HG02981 (cell line): ENCODE results near the gene ARHGEF39.
"Not testable (repeated sequence)": the region's sequence is repeated elsewhere in the genome, so short reads cannot be mapped to it uniquely, and the experiment has no call there.

Experiments used
- ATAC-seq: cut with Tn5 transposase; IDR thresholded peaks from one replicate; pipeline ENCODE4 v1.9.1; 2021; ENCODE audit warnings: mild to moderate bottlenecking, moderate library complexity; ENCODE audit not compliant: unreplicated experiment

ARHGEF39 gene

DNA sequence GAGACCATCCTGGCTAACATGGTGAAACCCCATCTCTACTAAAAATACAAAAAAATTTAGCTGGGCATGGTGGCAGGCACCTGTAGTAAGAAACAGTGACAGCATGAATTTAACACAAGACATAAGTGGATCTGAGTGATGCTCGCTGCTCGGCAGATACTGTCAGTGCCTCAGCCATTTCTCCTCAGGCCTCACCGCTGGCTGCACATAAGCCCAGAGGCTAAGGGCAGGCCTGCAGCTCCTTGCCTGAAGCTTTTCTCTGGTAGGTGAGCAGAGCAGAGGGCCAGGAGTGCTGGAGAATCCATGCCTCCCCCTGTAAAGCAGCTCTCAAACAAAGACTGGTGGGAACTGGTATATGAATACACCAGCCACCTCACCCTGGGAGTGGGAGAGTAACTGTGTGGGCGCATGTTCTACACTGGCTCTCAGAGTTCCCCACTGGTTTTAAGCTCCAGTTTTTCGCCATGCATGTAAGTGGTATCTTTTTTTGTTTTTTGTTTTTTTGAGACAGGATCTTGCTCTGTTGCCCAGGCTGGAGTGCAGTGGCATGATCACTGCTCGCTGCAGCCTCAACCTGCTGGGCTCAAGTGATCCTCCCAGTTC, 36.5 kb downstream of the ARHGEF39 start:
- no peak for ATAC-seq

DNA sequence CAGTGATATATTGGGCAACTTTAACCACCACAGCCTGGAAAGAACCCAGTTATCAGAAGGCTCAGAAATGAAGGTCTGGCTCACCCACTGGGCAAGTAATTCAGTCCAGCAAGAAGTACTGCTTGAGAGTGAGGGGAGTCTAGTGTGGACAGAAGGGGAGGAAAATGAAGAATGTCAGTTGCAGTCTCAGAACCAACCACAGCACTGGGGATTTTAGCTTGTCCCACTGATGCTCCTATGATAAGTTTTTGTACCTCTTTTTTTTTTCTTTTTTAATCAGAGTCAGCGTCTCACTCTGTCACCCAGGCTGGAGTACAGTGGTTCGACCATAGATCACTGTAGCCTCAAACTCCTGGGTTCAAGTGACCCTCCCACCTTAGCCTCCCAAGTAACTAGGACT, 37.4 kb downstream of the ARHGEF39 start:
- ATAC-seq, result no peak

- peak; percentile 51 for ATAC-seq
Observed at GRCh38 chr9:35619800-35620158, 45.2 kb downstream of the ARHGEF39 start.

DNA sequence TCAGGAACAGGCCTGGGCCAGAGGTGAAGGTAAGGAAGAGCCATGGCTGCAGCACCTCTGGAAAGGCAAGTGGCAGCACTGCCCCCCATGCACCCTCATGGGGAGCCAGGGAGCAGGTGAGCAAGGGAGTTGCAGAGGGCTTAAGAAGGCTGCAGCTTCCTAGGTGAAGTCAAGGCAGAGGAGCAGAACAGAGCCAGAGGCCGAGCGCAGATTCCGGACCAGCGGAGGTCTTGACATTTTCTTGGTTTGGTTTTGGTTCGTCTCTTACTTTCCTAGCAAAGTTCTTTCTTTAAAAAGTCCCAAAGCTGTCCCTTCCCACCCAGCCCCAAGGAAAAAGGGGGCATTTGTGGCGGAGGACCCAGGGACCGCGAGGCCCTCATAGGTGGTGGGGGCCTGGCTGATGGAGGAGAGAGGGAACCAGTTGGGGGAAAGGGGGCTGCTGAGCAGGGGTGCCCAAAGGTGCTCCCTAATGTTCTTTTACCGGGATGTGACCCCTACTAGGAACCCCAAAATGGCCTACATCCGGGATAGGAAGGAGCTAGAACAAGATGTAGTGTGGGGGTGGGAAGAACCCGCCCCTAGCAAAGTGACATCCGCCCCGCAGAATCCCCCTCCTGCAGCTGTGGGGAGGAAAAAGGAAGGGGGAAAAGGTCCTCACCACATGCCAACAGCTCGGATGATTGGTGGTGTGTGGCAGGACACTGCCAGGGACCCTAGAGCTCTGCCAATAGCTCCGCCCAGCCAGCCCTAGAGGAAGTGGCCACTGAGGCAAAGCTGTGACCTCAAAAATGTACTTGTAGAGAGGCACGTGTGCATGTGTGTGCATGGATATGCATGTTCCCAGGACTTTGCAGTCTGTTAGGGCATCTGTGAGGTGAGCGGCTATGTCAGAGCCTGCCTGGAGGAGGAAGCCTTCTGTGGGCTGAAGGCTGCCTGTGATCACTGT, 45.9 kb downstream of the ARHGEF39 start:
- peak; percentile 49 for ATAC-seq

GRCh38 chr9:35618325-35618727, 46.7 kb downstream of the ARHGEF39 start, which contains the start of gene CD72:
TSS of gene CD72 (minus strand) at chr9:35618413. CDS start at chr9:35618303, 110 bp downstream.
- ATAC-seq, result no peak

DNA sequence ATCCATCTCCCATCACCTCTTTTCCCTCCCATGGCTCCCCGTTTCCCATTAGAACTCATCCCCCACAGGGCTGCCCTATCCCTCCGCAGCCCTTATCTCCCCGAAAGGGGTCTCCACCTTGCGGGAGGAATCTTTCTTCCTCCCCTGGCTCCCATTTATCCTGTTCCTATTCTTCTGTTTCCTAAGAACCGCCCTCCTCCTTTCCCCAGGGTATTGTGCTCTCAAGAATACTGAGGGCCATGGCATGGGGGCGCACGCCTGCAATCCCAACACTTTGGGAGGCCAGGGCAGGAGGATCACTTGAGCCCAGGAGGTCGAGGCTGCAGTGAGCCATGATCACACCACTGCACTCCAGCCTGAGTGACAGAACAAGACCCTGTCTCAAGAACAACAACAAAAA, 47.4 kb downstream of the ARHGEF39 start:
- no peak for ATAC-seq

DNA sequence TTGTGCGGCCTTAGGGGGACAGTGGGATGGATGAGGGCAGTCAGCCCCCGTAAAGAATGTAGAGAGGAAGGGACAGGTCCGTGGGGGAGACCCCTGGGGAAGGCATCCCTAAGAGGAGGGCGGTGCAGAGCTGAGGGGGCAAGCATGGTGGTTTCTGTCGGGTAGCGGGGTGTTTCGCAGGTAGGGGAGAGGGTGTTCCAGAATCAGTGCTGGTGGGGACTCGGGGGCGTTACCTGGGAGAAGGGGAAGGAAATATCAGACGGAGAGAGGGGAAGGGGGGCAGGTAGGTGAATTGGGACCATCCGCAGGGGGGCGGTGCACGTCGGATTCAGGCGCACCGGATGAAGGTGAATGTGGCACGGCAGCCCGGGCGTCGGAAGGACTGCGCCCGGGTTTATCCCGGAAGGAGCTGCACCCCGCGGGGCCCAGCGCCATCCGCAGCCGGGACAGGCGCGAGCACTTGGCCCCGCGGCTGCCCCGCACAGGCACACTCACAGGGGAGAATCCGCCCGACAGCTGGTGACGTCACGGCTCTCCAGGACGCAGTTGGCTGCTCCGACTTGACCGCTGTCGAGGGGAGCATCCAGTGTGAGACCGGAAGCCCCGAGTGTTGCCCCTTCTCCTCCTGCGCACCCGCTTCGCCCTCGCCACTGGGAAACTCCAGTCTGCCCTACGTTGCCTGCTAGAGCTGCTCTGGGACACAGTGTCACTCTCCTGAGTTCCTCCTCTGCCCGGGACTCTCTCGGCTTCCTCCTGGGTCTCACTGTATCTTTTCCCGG, 48.1 kb downstream of the ARHGEF39 start:
- ATAC-seq, result no peak

DNA sequence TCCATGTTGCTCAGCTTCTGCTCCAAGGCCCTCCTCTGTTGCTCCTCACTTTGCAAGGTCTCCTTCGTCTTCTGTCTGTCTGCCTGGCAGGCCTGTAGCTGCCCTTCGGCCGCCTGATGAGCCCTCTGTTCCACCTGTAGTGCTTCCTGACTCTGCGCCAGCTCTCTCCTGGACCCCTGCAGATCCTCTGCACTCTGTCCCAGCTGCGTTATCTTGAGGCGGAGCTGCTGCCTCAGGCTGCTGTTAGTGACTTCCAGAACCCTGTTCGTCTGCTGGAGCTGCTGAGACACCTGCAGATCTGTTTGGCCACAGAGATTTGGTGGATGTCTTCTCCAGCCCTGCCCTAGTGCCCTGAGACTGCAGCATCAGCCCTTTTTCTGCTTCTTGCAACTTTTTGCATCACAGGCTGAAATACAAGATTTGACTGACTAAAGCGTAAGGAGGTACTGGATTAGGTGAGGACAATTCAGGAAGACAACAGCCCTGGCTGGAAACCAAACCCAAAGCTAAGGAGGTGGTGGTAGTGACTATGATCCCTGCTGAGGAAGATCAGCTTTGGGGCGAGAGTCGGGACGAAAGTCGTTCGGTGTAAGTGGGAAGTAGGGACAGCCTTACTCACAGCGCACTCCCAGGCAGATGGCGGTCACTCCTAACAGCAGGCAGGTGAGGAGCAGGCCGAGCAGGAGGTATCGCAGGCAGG, 48.9 kb downstream of the ARHGEF39 start:
- ATAC-seq, result no peak

DNA sequence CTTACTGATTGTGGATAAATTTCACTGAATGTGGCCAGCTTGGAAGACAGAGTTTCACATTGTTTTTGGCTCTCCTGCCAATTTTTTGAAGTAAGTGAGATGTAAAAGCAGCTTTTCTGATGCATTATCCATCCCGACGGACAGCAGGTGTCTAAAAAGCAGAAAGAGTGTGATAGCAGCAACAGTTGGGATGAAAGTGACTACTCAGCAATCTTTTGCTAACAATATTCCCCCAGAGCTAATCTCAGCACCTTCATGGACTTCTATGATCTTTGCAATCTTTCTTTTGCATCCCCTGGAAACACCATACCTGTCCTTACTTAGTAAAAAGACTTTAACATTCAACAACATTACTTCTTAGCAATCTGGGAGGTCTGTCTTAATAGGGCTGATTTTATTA, 52.2 kb downstream of the ARHGEF39 start:
- ATAC-seq, result no peak

DNA sequence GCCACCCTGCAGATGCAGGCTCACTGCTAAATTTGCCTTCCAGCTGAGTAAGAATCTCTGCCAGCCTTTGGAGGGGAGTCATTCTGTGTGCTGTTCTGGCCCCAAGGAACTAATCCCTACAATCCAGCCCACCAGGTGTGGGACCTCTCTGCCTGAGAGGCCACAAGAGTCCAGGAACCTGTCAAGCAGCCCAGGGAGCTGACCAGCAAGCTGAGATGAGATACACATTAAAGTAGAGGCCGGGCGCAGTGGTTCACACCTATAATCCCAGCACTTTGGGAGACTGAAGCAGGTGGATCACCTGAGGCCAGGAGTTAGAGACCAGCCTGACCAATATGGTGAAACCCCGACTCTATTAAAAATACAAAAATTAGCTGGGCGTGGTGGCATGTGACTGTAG, 52.9 kb downstream of the ARHGEF39 start:
- ATAC-seq, result not testable (repeated sequence)

DNA sequence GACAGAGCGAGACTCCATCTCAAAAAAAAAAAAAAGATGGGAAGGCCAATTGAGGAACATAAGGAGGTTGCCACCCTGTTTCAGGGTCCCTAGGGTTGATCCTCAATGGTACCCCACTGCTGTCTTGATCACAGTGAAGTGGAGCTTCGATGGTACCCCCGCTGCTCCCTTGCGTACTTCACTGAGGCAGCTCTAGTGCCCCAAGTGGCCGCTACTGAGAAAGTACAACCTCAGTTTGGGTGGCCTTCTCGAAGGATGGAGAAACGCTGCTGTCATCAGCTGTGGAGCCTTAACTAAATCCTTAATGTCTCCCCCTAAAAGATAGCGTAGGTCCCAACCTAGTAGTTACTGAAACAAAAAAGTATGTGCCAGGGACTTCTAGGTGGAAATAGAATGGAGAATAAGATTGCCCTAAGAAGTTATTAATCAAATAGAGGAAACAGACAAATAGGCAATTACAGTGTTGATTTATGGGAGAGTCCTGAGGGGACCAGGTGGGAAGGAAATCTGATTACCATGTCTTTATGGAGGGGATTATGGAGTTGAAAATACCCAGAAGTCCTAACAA, 53.7 kb downstream of the ARHGEF39 start:
- ATAC-seq, result no peak

GRCh38 chr9:35609820-35610163, 55.2 kb downstream of the ARHGEF39 start:
- ATAC-seq, result no peak
